WTC11 (cell line): Measurements from ENCODE around the gene FBXO30.

ENCODE experiments used
- ATF2 ChIP-seq: sonication (generic); formaldehyde crosslinking; IDR thresholded peaks from 2 replicates; pipeline ENCODE4 v1.8.1; 2022; ENCODE audit warnings: low read depth, missing genetic modification reagents, borderline replicate concordance
- CTCF ChIP-seq: fragments of 200-600 bp; IDR thresholded peaks from 2 replicates; pipeline ENCODE4 v1.8.0; 2022; ENCODE audit warnings: antibody characterized with exemption
- ELF4 ChIP-seq: sonication (generic); formaldehyde crosslinking; IDR thresholded peaks from 2 replicates; pipeline ENCODE4 v1.8.1; 2022; ENCODE audit warnings: low read depth, mild to moderate bottlenecking, moderate library complexity, missing genetic modification reagents
- FOXP1 ChIP-seq: sonication (generic); formaldehyde crosslinking; IDR thresholded peaks from 2 replicates; pipeline ENCODE4 v1.8.0; 2022; ENCODE audit warnings: missing genetic modification reagents, mild to moderate bottlenecking, moderate library complexity, borderline replicate concordance
- FOXP4 ChIP-seq: sonication (generic); formaldehyde crosslinking; IDR thresholded peaks from 2 replicates; pipeline ENCODE4 v1.8.0; 2022; ENCODE audit warnings: mild to moderate bottlenecking, missing genetic modification reagents

GRCh38 chr6:145745861-145746260, 68.7 kb downstream of the FBXO30 start:
- TF ChIP-seq CTCF = no peak
- no peak for TF ChIP-seq FOXP1
- no peak for TF ChIP-seq ATF2 (CRISPR knock-in tag)
- TF ChIP-seq FOXP4 (CRISPR knock-in tag) = no peak
- TF ChIP-seq ELF4 (CRISPR knock-in tag) = no peak
